SK-N-SH treated with all-trans-retinoic acid at 6 μM for 48 hours (cell line): Measurements from ENCODE around the gene EVA1C.

Source experiments
- ISL1 ChIP-seq: fragments of 250-450 bp; sonication (Bioruptor Pico); IDR thresholded peaks from 2 replicates; pipeline ENCODE4 v2.1.2; 2022; ENCODE audit warnings: mild to moderate bottlenecking, moderate library complexity
- RARB ChIP-seq: fragments of 250-450 bp; sonication (Bioruptor Pico); IDR thresholded peaks from 2 replicates; pipeline ENCODE4 v1.8.0; 2021; ENCODE audit warnings: mild to moderate bottlenecking, moderate library complexity
- TF ChIP-seq, protein P1 (sequence below): fragments of 250-450 bp; sonication (Bioruptor Pico); IDR thresholded peaks from 2 replicates; pipeline ENCODE4 v1.8.0; 2021; ENCODE audit warnings: low read depth, mild to moderate bottlenecking, moderate library complexity, borderline replicate concordance

DNA sequence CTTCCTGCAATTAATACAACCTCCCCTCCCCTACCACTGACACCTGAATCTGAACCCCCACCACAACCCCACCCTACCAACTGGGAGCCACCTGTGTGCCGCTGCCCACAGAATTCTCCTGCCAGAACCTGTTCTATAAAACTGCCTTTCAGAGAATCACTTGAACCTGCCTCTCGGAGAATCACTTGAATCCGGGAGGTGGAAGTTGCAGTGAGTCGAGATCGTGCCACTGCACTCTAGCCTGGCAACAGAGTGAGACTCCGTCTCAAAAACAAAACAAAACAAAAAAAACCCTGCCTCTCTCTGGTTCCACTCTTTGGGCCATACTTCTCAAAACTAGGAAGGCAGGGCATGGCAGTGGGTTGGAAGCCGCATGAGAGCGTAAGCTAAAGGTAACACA, 25.4 kb upstream of the EVA1C start:
- TF ChIP-seq, protein P1, sequence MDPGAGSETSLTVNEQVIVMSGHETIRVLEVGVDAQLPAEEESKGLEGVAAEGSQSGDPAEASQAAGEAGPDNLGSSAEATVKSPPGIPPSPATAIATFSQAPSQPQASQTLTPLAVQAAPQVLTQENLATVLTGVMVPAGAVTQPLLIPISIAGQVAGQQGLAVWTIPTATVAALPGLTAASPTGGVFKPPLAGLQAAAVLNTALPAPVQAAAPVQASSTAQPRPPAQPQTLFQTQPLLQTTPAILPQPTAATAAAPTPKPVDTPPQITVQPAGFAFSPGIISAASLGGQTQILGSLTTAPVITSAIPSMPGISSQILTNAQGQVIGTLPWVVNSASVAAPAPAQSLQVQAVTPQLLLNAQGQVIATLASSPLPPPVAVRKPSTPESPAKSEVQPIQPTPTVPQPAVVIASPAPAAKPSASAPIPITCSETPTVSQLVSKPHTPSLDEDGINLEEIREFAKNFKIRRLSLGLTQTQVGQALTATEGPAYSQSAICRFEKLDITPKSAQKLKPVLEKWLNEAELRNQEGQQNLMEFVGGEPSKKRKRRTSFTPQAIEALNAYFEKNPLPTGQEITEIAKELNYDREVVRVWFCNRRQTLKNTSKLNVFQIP: no peak
- no peak for TF ChIP-seq RARB (CRISPR knock-in tag)
- no peak for TF ChIP-seq ISL1 (CRISPR knock-in tag)
